Urinary bladder (tissue), 4 donors: Measurements from ENCODE around the gene ANKHD1. TPM values are rescaled to one million over a fixed set of nuclear protein-coding genes. Genes with fewer than 3 reads are reported as not detected.
"Not testable (repeated sequence)": the region's sequence is repeated elsewhere in the genome, so short reads cannot be mapped to it uniquely, and the experiment has no call there.

Source experiments
- DNase-seq: peaks from one replicate; pipeline ENCODE4 v3.0.0-alpha.2; 2015; ENCODE audit errors: extremely low spot score
- H3K27ac ChIP-seq: one replicate; pipeline ENCODE4 v1.5.1; 2013; ENCODE audit warnings: low read depth, mild to moderate bottlenecking, moderate library complexity
- H3K36me3 ChIP-seq: one replicate; pipeline ENCODE4 v1.6.1; 2013; ENCODE audit warnings: mild to moderate bottlenecking, moderate library complexity; ENCODE audit not compliant: insufficient read depth
- H3K4me1 ChIP-seq: one replicate; pipeline ENCODE4 v1.6.1; 2013; ENCODE audit warnings: mild to moderate bottlenecking, moderate library complexity; ENCODE audit not compliant: insufficient read depth
- H3K4me3 ChIP-seq: one replicate; pipeline ENCODE4 v1.5.1; 2013; ENCODE audit warnings: low read depth, low read length
- WGBS: extraction: QIAGEN DNeasy Blood & Tissue Kit; methylation state at CpG from one replicate; pipeline ENCODE4 v1.1.7; 2013; 5-methylcytosine and 5-hydroxymethylcytosine counted together
- polyA plus RNA-seq: library from polyadenylated mRNA; stranded (reverse); fragments of 200-250 nt; gene quantifications from one replicate; pipeline ENCODE4 v1.2.3, GENCODE V29; 2013
- small RNA-seq: library from RNA; depleted of rRNA; stranded (forward); fragments of <200 nt; gene quantifications from one replicate; pipeline ENCODE3, GENCODE V24; 2014
- total RNA-seq: library from RNA; depleted of rRNA; stranded (reverse); fragments of >200 nt; gene quantifications from one replicate; pipeline ENCODE4 v1.2.3, GENCODE V29; 2014
- donor health status: healthy with polysubstance abuse.
- donor health status: healthy.

The ANKHD1 gene
- total and polyA plus RNA-seq, 2 donors = 53.4 to 219 TPM

DNA sequence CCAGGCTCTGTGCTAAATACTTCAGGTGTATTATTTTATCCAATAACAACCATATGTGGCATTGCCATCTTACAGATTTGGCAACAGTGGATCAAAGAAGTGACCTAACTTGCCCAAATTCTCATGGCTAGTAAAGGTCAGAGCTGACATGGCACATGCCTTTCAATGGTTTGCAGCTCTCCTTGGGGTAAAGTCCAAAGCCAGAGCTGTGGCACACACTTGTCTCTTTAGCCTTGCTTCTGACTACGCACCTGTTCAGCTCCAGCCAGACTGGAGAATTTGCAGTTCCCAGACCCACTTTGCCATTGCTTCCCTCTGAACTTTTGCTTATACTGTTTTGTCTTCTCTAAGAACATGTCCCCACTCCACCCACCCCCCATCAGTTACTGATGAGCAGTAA, 168.9 kb downstream of the ANKHD1 start:
- H3K36me3 ChIP-seq = no peaks in the 10 kb centered on the region
- H3K27ac ChIP-seq = no peak overlapping the region
- H3K4me3 ChIP-seq = no peak overlapping the region
- WGBS = 100% methylated on average over 1 of the region's 1 CpG
- DNase-seq = no peak
- peaks cover 2% of the 10 kb centered on the region for H3K4me1 ChIP-seq

DNA sequence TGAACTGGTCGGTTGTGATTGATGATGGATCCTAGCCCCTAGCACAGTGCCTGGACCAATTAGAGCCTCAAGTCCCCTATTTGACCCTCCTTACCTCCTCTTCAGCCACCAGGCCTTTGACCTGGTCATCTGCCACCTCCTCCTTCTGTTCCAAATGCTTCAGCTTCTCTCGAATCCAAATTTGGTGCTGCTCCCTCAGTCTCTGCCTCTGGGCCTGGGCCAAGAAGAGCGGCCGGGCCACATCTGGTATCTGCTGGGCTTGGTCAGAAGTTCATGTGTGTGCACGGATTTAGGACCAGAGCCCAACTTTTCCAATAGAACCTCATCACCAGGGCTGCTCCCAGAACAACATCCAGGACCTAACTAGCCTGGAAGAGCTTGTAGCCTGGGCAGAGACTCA, 169.5 kb downstream of the ANKHD1 start:
- WGBS = 53% methylated on average over 5 of the region's 5 CpGs
- H3K36me3 ChIP-seq = no peaks in the 10 kb centered on the region
- DNase-seq = no peak
- H3K4me1 ChIP-seq = peaks cover 2% of the 10 kb centered on the region
- H3K4me3 ChIP-seq = no peak overlapping the region
- H3K27ac ChIP-seq = no peak overlapping the region

GRCh38 chr5:140573683-140574082, 172.1 kb downstream of the ANKHD1 start:
- no peak for DNase-seq
- Histone ChIP-seq H3K27ac (no peak overlapping the region), H3K36me3 (no peaks in the 10 kb centered on the region), H3K4me1 (no peaks in the 10 kb centered on the region), H3K4me3 (no peak overlapping the region)
- 91% methylated on average over 7 of the region's 7 CpGs for WGBS

GRCh38 chr5:140574165-140574564, 172.5 kb downstream of the ANKHD1 start:
- Histone ChIP-seq H3K36me3 (no peaks in the 10 kb centered on the region), H3K4me3 (no peak overlapping the region), H3K27ac (no peak overlapping the region), H3K4me1 (no peaks in the 10 kb centered on the region)
- WGBS = 36% methylated on average over 3 of the region's 3 CpGs
- no peak for DNase-seq

DNA sequence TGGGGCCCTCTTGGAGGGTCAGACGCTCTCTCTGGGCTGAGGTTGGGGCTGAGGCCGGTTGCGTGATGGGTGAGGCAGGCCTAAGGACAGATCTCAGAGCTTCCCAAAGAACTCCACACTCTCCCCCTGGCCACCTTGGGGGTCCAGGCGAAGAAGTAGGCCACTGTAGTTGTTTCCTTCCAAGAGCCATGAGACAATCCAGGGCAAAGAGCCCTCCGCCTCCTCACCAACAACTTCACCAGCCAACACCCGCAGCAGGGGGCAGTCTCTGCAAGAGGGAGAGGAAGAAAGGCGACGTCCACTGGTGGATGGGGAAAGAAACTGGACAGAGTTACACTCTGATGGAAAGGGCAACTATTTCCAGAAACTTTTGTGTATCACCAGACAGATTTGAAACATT, 173.7 kb downstream of the ANKHD1 start:
- Histone ChIP-seq H3K27ac (no peak overlapping the region), H3K4me3 (no peak overlapping the region), H3K4me1 (no peaks in the 10 kb centered on the region), H3K36me3 (no peaks in the 10 kb centered on the region)
- DNase-seq = no peak
- 83% methylated on average over 8 of the region's 8 CpGs for WGBS

GRCh38 chr5:140576776-140577201, 175.2 kb downstream of the ANKHD1 start:
- no peak overlapping the region for H3K4me3 ChIP-seq
- no peaks in the 10 kb centered on the region for H3K4me1 ChIP-seq
- no peak overlapping the region for H3K27ac ChIP-seq
- no peak for DNase-seq
- 71% methylated on average over 2 of the region's 2 CpGs for WGBS
- no peaks in the 10 kb centered on the region for H3K36me3 ChIP-seq

- not testable (repeated sequence) for H3K4me1 ChIP-seq, H3K36me3 ChIP-seq, H3K4me3 ChIP-seq, H3K27ac ChIP-seq, DNase-seq
- WGBS = 91% methylated on average over 6 of the region's 6 CpGs
These were observed 177.6 kb downstream of the ANKHD1 start for GRCh38 chr5:140579188-140579747.

DNA sequence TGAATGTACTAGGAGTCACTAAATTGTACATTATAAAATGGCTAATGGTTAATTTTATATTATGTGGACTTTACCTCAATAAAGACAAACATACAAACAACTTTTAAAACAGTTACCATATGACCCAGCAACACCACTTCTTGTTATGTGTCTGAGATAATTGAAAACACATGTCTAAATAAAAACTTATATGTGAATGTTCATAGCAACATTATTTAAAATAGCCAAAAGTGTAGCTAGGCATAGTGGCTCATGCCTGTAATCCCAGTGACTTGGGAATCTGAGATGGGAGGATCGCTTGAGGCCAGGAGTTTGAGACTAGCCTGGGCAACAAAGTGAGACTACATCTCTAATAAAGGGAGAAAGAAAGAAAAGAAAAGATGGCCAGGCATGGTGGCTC, 185.9 kb downstream of the ANKHD1 start:
- H3K4me3 ChIP-seq = no peak overlapping the region
- H3K4me1 ChIP-seq = no peaks in the 10 kb centered on the region
- WGBS = 93% methylated on average over 1 of the region's 1 CpG
- no peak overlapping the region for H3K27ac ChIP-seq
- no peaks in the 10 kb centered on the region for H3K36me3 ChIP-seq
- no peak for DNase-seq

DNA sequence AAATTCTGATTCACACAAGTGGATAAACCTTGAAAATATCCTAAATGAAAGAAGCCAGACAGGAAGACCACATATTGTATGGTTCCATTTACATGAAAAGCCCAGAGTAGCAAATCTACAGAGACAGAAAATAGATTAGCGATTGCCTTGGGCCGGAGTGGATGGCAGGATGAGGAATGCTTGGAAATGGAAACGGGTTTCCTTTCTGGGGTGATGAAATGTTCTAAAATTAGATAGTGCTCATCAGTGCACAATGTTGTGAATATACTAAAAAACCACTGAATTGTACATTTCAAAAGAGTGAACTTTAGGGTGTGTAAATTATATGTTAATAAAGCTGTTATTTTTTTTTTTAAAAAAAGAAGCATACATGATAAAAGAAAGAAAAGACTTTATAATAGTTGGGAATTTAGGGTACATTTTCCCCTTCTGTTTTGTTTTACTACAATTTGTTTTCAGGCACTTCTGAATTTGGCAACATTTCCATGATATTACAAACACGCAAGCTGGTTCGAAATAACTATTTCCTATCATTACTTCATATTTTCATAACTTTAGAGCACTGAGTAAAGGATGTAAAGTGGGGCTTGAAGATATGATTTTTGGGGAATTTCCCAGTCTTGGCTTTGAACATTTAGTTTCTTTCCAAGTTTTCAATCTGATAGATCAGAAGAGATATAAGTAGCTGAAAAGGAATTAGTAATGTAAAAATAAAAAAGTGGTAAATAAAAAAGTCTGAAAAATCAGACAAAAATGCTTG, 186.9 kb downstream of the ANKHD1 start:
- Histone ChIP-seq H3K4me3 (no peak overlapping the region), H3K4me1 (no peaks in the 10 kb centered on the region), H3K27ac (no peak overlapping the region), H3K36me3 (no peaks in the 10 kb centered on the region)
- DNase-seq = no peak
- 55% methylated on average over 5 of the region's 5 CpGs for WGBS

Small RNAs within 50 kb of the gene (small RNA-seq; reads per million reads assigned to genes)
- gene RF00279 (not detected), gene RF00443 (not detected), gene RNU4-14P (not detected)

Other genes starting within 250 kb of the ANKHD1 start
- gene CYSTM1, start 226.6 kb upstream of the ANKHD1 start, total RNA-seq = 7.8 TPM
- gene CYSTM1, start 226.6 kb upstream of the ANKHD1 start, polyA plus RNA-seq = 65.2 TPM
- gene PFDN1, start 98.7 kb upstream of the ANKHD1 start, total RNA-seq = 40.6 TPM
- gene PFDN1, start 98.7 kb upstream of the ANKHD1 start, polyA plus RNA-seq = 86.5 TPM
- 9.7 TPM for gene HBEGF, start 55.2 kb upstream of the ANKHD1 start, total RNA-seq
- 13.5 TPM for gene HBEGF, start 55.2 kb upstream of the ANKHD1 start, polyA plus RNA-seq
- gene SLC4A9, start 41.6 kb upstream of the ANKHD1 start, total RNA-seq = 0.11 TPM
- gene SLC4A9, start 41.6 kb upstream of the ANKHD1 start, polyA plus RNA-seq = 0.06 TPM
- gene EIF4EBP3, start 145.8 kb downstream of the ANKHD1 start, total RNA-seq = 0.69 TPM
- 33.2 TPM for gene EIF4EBP3, start 145.8 kb downstream of the ANKHD1 start, polyA plus RNA-seq
- 13.7 TPM for gene SRA1, start 155.6 kb downstream of the ANKHD1 start, total RNA-seq
- 22.1 TPM for gene SRA1, start 155.6 kb downstream of the ANKHD1 start, polyA plus RNA-seq
- 15.3 TPM for gene APBB3, start 162.8 kb downstream of the ANKHD1 start, total RNA-seq
- gene APBB3, start 162.8 kb downstream of the ANKHD1 start, polyA plus RNA-seq = 27.2 TPM
- 17.0 TPM for gene SLC35A4, start 163.0 kb downstream of the ANKHD1 start, total RNA-seq
- 69.7 TPM for gene SLC35A4, start 163.0 kb downstream of the ANKHD1 start, polyA plus RNA-seq
- gene CD14, start 231.3 kb downstream of the ANKHD1 start, total RNA-seq = 57.6 TPM
- 60.6 TPM for gene CD14, start 231.3 kb downstream of the ANKHD1 start, polyA plus RNA-seq
- 12.2 TPM for gene TMCO6, start 237.6 kb downstream of the ANKHD1 start, total RNA-seq
- gene TMCO6, start 237.6 kb downstream of the ANKHD1 start, polyA plus RNA-seq = 22.3 TPM
- gene NDUFA2, start 245.8 kb downstream of the ANKHD1 start, total RNA-seq = 34.7 TPM
- 117 TPM for gene NDUFA2, start 245.8 kb downstream of the ANKHD1 start, polyA plus RNA-seq
- 58.7 TPM for gene IK, start 246.0 kb downstream of the ANKHD1 start, total RNA-seq
- 113 TPM for gene IK, start 246.0 kb downstream of the ANKHD1 start, polyA plus RNA-seq